Panc1 (cell line): Measurements from ENCODE around the gene RRAS2. TPM values are rescaled to one million over a fixed set of nuclear protein-coding genes. Genes with fewer than 3 reads are reported as not detected.

Source experiments
- ATAC-seq: fragments of 200-7000 bp; cut with Tn5 transposase; 2 replicates; pipeline ENCODE4 v1.9.1; 2020; ENCODE audit warnings: mild to moderate bottlenecking, moderate library complexity
- BruUV-seq: library from RNA; stranded (reverse); fragments of 400-500 nt; replicated peaks from 2 replicates; lab custom pipeline; 2021; lab: Mats Ljungman, UMichigan
- CTCF ChIA-PET: fragments of 300-600 bp; sonication (Branson Sonifier 250); formaldehyde crosslinking; loops from one replicate; lab custom pipeline; 2022; ENCODE audit warnings: antibody characterized with exemption; lab: Charles Lee
- POLR2A ChIA-PET: fragments of 300-600 bp; sonication (Branson Sonifier 250); formaldehyde crosslinking; loops from one replicate; lab custom pipeline; 2022; ENCODE audit warnings: antibody characterized with exemption; lab: Charles Lee
- DNase-seq: peaks from one replicate; pipeline ENCODE4 v3.0.0-alpha.2; 2010; ENCODE audit warnings: low read depth, low spot score
- H3K27ac ChIP-seq: 2 replicates; pipeline ENCODE4 v1.5.1; 2011; ENCODE audit warnings: mild to moderate bottlenecking, low read length, inconsistent platforms
- H3K27me3 ChIP-seq: fragments of 200-500 bp; sonication (Bioruptor generic); 2 replicates; pipeline ENCODE4 v1.6.0; 2014; ENCODE audit warnings: low read length, inconsistent platforms; ENCODE audit not compliant: control insufficient read depth, insufficient read depth
- H3K36me3 ChIP-seq: fragments of 200-500 bp; sonication (Bioruptor generic); 2 replicates; pipeline ENCODE4 v1.5.1; 2014; ENCODE audit warnings: inconsistent platforms, mild to moderate bottlenecking, low read length, moderate library complexity; ENCODE audit not compliant: control insufficient read depth, insufficient read depth
- H3K4me1 ChIP-seq: 2 replicates; pipeline ENCODE4 v1.5.1; 2011; ENCODE audit warnings: inconsistent platforms, mild to moderate bottlenecking, low read length, moderate library complexity; ENCODE audit not compliant: control insufficient read depth, insufficient read depth
- H3K4me3 ChIP-seq, 2 experiments: 2 replicates each; pipeline ENCODE4 v1.5.1; 2011 to 2012; ENCODE audit warnings: low read depth in 2 of 2, low read length in 2 of 2, mild to moderate bottlenecking in 2 of 2, inconsistent platforms in 1 of 2, moderate library complexity in 1 of 2
- H3K9me3 ChIP-seq: fragments of 200-500 bp; sonication (Bioruptor generic); 2 replicates; pipeline ENCODE4 v1.5.1; 2014; ENCODE audit warnings: low read depth, mild to moderate bottlenecking, inconsistent platforms, low read length, moderate library complexity; ENCODE audit not compliant: control insufficient read depth, insufficient read depth
- POLR2AphosphoS5 ChIP-seq: IDR thresholded peaks from 2 replicates; pipeline ENCODE4 v1.6.1; 2012; ENCODE audit warnings: mild to moderate bottlenecking, low read depth, low read length, moderate library complexity
- REST ChIP-seq, 2 experiments: IDR thresholded peaks; 2 replicates each; pipeline ENCODE4 v1.6.1; 2011 to 2012; ENCODE audit warnings: low read depth in 2 of 2, control low read depth in 1 of 2, low read length in 1 of 2, mild to moderate bottlenecking in 1 of 2, moderate library complexity in 1 of 2; ENCODE audit not compliant: insufficient read depth in 1 of 2
- SIN3A ChIP-seq: IDR thresholded peaks from 2 replicates; pipeline ENCODE4 v1.6.1; 2012; ENCODE audit warnings: low read depth, mild to moderate bottlenecking, low read length, moderate library complexity, borderline replicate concordance; ENCODE audit not compliant: insufficient read depth
- TCF7L2 ChIP-seq: IDR thresholded peaks from 2 replicates; pipeline ENCODE4 v1.6.1; 2011; ENCODE audit warnings: mild to moderate bottlenecking, low read depth, low read length, inconsistent platforms
- in situ Hi-C: cut with HindIII; loops from 2 replicates; pipeline ENCODE4 v1.10.0; 2016; ENCODE audit warnings: low sequenced_read_pairs, low pct_unique_long_range_greater_than_20kb
- intact Hi-C: fragments of 100-400 bp; cut with micrococcal nuclease; formaldehyde crosslinking; loops from one replicate; pipeline ENCODE4 v1.10.0; 2022; ENCODE audit not compliant: unreplicated experiment
- total RNA-seq: library from RNA; stranded (reverse); gene quantifications from one replicate; pipeline ENCODE4 v1.2.1, GENCODE V29; 2021; ENCODE audit not compliant: unreplicated experiment
- TF ChIP-seq, protein P1 (sequence below): fragments of 450-650 bp; IDR thresholded peaks from 2 replicates; pipeline ENCODE4 v1.5.1; 2017; ENCODE audit warnings: mild to moderate bottlenecking

RRAS2 gene
- total RNA-seq, 1 experiment from 2014 or later: 58.4 TPM

DNA sequence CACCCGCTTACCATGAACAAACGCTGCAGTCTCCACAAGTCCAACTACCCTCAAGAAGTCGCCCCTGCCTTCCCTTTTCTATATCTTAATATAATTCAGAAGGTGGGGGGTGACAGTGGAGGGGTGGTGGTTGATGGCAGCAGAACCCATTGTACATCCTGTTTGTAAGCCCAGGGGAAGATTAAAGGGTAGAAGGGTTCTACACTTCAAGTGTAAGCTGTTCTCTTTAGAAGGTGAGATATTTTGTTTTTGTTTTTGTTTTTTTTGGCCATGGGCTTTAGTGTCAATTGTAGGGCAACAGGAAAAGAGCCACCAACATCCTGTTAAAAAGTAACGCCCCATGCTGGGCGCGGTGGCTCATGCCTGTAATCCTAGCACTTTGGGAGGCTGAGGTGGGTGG is 34.9 kb upstream of the RRAS2 start:
- no peak for ATAC-seq
- no peak for DNase-seq
- Histone ChIP-seq H3K9me3 (no peaks in the 10 kb centered on the region), H3K4me1 (no peaks in the 10 kb centered on the region), H3K4me3 (no peak overlapping the region), H3K27ac (no peak overlapping the region), H3K27me3 (peaks cover 2% of the 10 kb centered on the region; the same call in 1 of the 2 replicates), H3K36me3 (no peaks in the 10 kb centered on the region)
- CTCF ChIA-PET: no interaction called here
- intact Hi-C loops (no loop called here), in situ Hi-C loops (no loop called here)
- POLR2A ChIA-PET: no interaction called here
- TF ChIP-seq REST (IDR thresholded peaks at IDR 0.05; ENCODE audit: insufficient read depth in 1 of 2, low read depth in 2 of 2, low read length in 1 of 2) (no peak), SIN3A (no peak), TCF7L2 (no peak), POLR2AphosphoS5 (no peak)
- TF ChIP-seq, protein P1, sequence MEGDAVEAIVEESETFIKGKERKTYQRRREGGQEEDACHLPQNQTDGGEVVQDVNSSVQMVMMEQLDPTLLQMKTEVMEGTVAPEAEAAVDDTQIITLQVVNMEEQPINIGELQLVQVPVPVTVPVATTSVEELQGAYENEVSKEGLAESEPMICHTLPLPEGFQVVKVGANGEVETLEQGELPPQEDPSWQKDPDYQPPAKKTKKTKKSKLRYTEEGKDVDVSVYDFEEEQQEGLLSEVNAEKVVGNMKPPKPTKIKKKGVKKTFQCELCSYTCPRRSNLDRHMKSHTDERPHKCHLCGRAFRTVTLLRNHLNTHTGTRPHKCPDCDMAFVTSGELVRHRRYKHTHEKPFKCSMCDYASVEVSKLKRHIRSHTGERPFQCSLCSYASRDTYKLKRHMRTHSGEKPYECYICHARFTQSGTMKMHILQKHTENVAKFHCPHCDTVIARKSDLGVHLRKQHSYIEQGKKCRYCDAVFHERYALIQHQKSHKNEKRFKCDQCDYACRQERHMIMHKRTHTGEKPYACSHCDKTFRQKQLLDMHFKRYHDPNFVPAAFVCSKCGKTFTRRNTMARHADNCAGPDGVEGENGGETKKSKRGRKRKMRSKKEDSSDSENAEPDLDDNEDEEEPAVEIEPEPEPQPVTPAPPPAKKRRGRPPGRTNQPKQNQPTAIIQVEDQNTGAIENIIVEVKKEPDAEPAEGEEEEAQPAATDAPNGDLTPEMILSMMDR: no peak
- no TSS peak for BruUV-seq

DNA sequence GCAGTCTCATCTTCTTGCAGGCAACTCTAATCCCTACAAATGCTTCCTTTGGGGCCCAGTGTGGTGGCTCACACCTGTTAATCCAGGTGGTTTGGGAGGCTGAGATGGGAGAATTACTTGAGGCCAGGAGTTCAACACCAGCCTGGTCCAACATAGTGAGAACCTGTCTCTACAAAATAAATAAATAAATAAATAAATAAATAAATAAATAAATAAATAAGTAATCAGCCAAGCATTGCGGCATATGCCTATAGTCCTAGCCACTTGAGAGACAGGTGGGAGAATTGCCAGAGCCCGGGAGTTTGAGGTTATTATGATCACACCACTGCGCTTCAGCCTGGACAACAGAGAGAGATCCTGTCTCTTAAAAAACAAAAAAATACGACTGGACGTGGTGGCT is 34.1 kb upstream of the RRAS2 start:
- Histone ChIP-seq H3K27ac (no peak overlapping the region), H3K4me3 (no peak overlapping the region), H3K9me3 (no peaks in the 10 kb centered on the region), H3K36me3 (no peaks in the 10 kb centered on the region), H3K4me1 (no peaks in the 10 kb centered on the region), H3K27me3 (no peaks in the 10 kb centered on the region; the same call in 1 of the 2 replicates)
- ATAC-seq: no peak
- no TSS peak for BruUV-seq
- in situ Hi-C loops: no loop called here
- intact Hi-C loops: no loop called here
- ChIA-PET CTCF (no interaction called here), POLR2A (no interaction called here)
- DNase-seq: no peak
- TF ChIP-seq POLR2AphosphoS5: no peak
- no peak for TF ChIP-seq TCF7L2
- TF ChIP-seq REST (IDR thresholded peaks at IDR 0.05; ENCODE audit: insufficient read depth in 1 of 2, low read depth in 2 of 2, low read length in 1 of 2): no peak
- TF ChIP-seq, protein P1: no peak
